Stimulated activated CD8-positive, alpha-beta memory T cell treated with anti-CD3 and anti-CD28 coated beads, Interleukin-7, amount 100 ng/mL, for 24 hours (primary cell): Measurements from ENCODE around the gene TDRD9.

Source experiments
- DNase-seq: peaks from one replicate; pipeline ENCODE4 v3.0.0-alpha.2; 2020; ENCODE audit warnings: low read depth

TDRD9 gene

DNA sequence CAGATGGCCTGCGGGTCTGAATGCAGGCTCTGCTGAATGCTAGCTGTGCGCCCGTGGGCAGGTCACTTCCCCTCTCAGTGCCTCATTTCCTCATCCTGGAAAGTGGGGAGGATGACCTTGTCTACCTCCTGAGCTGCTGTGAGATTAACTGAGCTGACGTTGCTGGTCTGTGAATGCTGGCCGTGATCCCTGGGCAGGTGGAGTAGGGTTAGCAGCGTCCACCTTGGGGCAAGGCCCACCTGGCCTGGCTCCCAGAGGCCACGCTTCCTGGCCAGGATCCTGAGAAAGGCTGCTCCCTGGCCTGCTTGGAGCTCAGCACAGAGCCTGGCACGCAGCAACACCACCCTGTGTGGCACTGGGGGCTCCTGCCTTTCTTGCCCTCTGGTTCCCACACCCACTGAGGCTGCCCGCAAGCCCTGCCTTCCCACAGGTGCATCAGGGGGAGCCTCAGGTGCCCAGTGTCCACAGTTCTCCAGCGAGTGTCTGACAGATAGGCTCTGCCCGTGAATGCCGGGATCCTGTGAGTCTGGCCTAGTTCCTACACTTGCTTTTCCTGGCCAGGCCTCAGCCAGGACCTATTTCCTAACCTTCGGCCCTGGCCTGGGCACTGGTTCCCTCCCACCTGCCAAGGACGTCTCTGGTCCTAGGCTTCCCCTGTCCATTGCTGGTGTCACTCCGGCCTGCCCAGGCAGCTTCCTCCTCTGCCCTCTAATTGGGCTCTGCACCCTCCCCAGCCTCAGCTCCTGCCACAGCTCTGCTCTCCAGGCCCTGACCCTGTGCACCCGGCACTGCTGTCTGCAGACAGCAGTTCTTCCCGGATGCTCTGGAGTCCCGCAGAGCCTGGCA is 37.2 kb upstream of the TDRD9 start:
- no peak for DNase-seq

- no peak for DNase-seq
These were observed 36.5 kb upstream of the TDRD9 start for GRCh38 chr14:103891667-103892215.

DNA sequence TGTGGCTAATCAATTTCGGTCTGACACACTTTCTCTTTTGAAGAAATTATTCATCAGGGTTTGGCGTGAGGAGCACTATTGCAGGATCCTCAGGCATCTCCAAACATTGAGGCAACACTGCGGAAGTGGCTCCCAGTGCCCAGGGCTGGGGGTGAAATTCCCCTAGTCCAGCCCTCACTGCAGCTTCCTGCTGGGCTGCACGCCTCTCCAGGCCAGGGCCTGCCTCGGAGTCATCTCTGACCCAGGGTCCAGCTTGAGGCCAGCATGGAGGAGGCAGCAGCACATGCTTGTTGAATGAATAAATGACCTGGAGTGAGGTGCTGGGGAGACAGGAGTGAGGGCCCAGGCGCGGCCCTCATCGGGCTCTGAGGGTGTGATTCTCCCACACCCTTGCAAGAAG is 36.0 kb upstream of the TDRD9 start:
- DNase-seq, result no peak

DNA sequence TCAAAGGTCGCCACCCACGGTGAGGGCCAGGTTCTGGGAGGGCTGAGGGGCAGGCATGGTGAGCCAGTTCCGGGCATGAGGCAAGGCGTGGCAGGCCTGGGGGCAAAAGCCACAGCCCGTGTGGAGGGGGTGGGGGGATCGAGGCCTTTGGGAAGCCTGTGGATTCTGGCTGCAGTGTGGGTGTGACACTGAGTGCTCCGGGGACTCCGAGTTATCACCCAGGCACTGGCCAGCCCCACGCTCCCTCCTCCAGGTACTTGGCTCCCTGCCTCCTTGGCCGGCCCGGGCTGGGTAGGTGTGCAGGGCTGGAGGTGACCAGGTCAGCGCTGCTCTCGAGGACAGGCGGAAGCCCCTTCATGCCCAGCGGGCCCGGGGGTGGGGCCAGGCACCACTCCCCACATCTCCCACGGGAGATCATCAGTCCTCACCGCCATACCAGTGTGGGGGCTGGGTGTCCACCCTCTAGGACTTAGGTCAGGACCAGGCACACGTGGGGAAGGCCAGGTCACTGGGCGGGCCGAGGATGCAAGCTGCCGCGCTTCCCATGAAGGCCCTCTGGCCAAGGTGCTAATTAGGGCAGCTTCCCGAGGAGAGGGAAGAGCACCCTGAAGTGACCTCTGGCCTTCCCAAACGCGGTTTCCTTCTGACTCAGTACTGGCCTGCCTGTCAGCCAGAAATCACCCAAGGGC is 34.1 kb upstream of the TDRD9 start:
- no peak for DNase-seq

DNA sequence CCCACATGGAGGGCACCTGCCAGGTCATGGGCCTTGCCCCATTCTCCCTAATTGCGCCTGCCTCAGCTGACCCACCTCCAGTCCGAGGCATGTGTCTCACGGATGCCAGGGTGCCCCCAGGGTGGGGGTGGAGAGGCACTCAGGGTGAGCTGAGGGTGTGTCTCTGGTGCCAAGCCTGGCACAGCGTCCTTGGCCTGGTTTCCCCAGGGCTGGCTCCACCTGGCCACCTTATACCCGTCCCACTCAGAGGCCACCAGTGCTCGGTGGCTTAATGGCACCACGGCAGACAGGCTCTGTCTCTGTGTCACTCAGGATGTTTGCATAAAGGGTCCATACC is 33.6 kb upstream of the TDRD9 start:
- DNase-seq, result no peak

- no peak for DNase-seq
These were observed 31.7 kb upstream of the TDRD9 start for GRCh38 chr14:103896578-103896977.

- no peak for DNase-seq
These were observed 30.9 kb upstream of the TDRD9 start for GRCh38 chr14:103897075-103897947.

DNA sequence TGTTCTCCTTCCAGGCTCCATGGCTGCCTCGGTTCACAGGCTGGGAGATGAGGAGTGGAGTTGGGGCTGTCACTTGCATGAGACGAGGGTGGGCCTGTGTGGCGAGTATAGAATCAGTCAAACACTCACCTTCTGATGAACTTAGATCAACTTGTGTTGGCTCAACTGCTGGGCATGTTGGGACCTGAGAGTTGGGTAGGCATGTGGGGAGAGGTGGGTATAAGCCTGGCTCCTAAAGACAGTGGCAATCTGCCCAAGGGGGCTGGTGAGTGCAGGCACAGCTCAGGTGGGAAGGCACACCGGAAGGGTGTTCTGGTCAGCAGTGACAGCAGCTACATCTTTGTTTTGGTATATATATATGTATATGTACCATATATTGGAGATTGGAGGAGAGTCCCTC is 30.1 kb upstream of the TDRD9 start:
- DNase-seq, result no peak

GRCh38 chr14:103898711-103899110 is 29.5 kb upstream of the TDRD9 start:
- DNase-seq, result no peak

- DNase-seq, result no peak
These were observed 28.9 kb upstream of the TDRD9 start for GRCh38 chr14:103899316-103899715.

GRCh38 chr14:103899833-103900232 is 28.4 kb upstream of the TDRD9 start:
- DNase-seq, result no peak

DNA sequence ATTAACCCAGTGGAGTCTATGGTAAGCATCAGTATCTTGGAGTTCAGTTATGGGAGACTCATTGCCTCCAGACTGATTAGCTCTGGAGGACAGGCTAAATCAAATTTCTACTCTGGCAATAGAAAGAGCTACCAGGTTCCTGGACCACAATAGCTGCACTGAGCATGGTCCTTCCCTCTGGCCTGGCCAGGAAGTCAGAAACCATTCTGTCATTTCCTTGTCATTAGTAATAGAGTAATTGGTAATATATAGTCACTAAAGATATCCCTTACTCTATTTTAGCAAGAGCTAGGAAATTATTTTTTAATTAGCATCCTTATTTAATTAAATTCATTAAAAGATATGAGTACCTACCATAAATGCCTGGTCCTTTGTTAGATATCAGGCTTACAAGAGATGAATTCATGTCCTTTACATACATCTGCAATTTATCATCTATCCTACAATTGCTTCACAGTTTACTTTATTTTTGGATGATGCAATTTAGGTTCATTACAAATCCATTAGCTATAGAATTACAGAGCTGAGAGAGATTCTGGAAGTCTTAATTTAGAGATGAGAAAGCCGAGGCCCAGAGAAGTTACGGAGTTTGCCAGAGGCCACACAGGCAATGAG is 23.7 kb upstream of the TDRD9 start:
- DNase-seq, result no peak

DNA sequence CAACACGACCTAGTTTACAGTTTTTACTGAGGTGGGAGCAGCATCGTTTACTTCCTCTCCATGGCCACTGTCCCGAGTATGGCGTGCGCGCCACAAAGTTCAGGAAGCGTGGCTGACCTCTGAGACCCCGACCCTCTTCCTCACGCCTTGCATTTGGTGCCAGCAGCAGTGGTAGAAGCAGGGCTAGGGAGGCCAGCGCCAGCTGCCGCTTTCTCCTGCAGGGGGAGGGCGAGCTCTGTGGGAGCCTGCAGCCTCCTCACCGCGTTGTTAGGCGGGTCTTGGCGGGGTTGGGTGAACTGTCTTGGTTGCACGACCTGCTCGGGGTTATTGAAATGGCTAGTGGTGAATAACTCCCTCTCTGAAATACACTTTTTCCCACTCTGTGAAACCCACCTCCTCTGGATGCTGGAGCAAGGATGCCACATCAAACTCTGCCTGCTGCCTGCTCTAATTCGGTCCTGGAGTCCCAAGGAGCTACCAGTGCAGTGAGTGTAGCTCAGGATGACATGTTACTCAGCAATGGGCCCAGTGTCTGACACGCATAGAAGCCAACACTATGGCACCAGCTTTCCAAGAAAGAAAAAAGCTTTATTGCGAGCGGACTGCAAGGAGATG is 22.3 kb upstream of the TDRD9 start:
- no peak for DNase-seq

GRCh38 chr14:103908580-103908979 is 19.7 kb upstream of the TDRD9 start:
- no peak for DNase-seq

DNA sequence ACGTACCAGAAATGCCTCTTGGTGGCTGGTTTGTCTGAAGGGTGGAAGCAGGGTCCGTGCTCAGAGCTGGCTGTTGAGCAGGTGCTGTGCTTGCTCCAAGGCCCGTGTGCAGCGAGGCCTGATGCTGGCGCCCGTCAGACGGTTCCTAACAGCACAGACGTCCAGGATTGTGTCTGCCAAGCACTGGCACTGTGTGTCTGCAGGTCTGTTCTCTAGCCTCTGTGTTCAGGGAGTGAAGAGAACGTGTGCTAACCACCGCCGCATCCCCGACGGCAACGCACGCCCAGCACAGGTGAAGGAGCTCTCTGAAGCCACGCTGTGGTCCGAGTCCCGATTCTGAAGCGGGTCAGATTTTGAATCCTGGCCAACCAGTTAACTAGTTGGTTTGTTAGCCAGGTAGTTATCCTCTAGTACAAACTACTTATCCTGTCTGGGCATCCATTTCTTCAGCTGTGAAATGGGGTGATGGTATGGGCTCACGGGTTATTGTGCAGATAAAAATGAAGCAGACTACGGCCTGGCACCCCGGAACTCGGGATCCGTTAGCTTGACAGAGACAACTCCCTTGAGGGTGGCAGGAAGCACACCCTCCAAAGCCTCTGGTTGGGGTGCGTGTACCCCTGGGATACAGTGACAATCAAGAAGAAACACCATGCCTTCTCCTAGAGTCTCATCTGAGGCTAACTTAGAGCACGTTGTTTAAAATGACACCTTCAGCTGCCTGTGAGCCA is 18.6 kb upstream of the TDRD9 start:
- DNase-seq, result no peak

GRCh38 chr14:103910262-103910935 is 17.9 kb upstream of the TDRD9 start:
- DNase-seq, result peak; percentile 34

- no peak for DNase-seq
These were observed 17.3 kb upstream of the TDRD9 start for GRCh38 chr14:103910984-103911383.

DNA sequence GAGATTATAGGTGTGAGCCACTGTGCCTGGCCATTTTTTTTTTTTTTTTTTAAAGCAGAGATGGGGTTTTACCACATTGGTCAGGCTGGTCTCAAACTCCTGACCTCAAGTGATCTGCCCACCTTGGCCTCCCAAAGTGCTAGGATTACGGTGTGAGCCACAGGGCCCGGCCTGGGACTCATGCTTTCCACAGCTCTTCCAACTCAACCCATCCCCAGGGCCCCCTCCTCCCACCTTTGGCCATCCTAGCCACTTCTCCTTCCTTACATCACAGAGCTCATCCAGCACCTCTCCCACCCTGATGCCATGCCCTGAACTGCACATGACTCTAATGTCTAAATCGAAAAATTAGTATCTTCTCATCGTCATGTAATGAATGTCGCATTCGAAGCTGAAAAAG is 12.6 kb upstream of the TDRD9 start:
- no peak for DNase-seq

- no peak for DNase-seq
These were observed 11.5 kb upstream of the TDRD9 start for GRCh38 chr14:103916636-103917262.
